HL-60 (cell line): ENCODE data around the gene MBD5.

ENCODE experiments used
- TF ChIP-seq, protein P1 (sequence below): IDR thresholded peaks from 2 replicates; pipeline ENCODE4 v1.6.1; 2012; ENCODE audit warnings: low read depth; ENCODE audit not compliant: insufficient replicate concordance
- TF ChIP-seq, protein P2 (sequence below): IDR thresholded peaks from one replicate; pipeline ENCODE4 v1.5.1; 2011; ENCODE audit warnings: low read length, control low read depth, inconsistent platforms; ENCODE audit not compliant: insufficient read depth

DNA sequence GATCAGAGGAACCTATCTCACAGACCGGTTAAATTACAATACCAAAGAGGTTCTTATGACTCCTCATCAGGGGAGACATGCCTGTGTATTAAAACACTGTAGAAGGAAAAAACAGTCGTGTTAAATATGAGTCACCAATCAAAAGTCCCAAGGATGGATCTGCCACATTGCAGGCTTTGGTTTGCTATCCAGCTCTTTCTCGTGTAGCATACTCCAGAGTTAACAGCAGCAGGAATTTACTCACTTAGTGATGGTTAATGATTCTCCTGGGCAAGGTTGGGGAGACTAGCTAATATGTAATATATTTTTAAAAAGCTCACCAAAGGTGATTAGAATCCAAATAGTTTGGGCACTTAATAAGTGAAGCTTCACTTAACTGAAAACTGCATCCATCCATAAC, 109.7 kb downstream of the MBD5 start:
- TF ChIP-seq, protein P1, sequence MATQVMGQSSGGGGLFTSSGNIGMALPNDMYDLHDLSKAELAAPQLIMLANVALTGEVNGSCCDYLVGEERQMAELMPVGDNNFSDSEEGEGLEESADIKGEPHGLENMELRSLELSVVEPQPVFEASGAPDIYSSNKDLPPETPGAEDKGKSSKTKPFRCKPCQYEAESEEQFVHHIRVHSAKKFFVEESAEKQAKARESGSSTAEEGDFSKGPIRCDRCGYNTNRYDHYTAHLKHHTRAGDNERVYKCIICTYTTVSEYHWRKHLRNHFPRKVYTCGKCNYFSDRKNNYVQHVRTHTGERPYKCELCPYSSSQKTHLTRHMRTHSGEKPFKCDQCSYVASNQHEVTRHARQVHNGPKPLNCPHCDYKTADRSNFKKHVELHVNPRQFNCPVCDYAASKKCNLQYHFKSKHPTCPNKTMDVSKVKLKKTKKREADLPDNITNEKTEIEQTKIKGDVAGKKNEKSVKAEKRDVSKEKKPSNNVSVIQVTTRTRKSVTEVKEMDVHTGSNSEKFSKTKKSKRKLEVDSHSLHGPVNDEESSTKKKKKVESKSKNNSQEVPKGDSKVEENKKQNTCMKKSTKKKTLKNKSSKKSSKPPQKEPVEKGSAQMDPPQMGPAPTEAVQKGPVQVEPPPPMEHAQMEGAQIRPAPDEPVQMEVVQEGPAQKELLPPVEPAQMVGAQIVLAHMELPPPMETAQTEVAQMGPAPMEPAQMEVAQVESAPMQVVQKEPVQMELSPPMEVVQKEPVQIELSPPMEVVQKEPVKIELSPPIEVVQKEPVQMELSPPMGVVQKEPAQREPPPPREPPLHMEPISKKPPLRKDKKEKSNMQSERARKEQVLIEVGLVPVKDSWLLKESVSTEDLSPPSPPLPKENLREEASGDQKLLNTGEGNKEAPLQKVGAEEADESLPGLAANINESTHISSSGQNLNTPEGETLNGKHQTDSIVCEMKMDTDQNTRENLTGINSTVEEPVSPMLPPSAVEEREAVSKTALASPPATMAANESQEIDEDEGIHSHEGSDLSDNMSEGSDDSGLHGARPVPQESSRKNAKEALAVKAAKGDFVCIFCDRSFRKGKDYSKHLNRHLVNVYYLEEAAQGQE = no peak
- TF ChIP-seq, protein P2, sequence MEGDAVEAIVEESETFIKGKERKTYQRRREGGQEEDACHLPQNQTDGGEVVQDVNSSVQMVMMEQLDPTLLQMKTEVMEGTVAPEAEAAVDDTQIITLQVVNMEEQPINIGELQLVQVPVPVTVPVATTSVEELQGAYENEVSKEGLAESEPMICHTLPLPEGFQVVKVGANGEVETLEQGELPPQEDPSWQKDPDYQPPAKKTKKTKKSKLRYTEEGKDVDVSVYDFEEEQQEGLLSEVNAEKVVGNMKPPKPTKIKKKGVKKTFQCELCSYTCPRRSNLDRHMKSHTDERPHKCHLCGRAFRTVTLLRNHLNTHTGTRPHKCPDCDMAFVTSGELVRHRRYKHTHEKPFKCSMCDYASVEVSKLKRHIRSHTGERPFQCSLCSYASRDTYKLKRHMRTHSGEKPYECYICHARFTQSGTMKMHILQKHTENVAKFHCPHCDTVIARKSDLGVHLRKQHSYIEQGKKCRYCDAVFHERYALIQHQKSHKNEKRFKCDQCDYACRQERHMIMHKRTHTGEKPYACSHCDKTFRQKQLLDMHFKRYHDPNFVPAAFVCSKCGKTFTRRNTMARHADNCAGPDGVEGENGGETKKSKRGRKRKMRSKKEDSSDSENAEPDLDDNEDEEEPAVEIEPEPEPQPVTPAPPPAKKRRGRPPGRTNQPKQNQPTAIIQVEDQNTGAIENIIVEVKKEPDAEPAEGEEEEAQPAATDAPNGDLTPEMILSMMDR = no peak
